HG03432 (cell line): ENCODE data around the gene ITCH.
"Not testable (repeated sequence)": the region's sequence is repeated elsewhere in the genome, so short reads cannot be mapped to it uniquely, and the experiment has no call there.

Experiments used
- ATAC-seq: cut with Tn5 transposase; IDR thresholded peaks from one replicate; pipeline ENCODE4 v1.9.1; 2021; ENCODE audit warnings: mild to moderate bottlenecking, moderate library complexity; ENCODE audit not compliant: unreplicated experiment

Gene ITCH

GRCh38 chr20:34375977-34376430 is 12.9 kb downstream of the ITCH start:
- no peak for ATAC-seq

- ATAC-seq: peak; percentile 79
Observed at GRCh38 chr20:34377072-34377847, 14.2 kb downstream of the ITCH start.

DNA sequence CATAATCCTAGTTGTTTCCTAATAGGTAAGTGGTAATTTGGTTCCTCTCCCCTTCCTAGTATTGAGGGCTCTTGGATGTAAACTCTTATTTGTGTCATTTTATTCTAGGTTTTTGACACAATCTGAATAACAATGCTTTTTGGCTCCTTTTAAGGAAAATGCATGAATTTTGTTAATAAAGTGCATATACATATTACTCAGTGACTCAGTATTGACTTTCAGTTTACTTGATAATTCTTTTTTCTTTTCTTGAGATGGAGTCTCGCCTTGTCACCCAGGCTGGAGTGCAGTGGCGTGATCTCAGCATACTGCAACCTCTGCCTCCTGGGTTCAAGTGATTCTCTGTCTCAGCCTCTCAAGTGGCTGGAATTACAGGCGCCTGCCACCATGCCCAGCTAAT is 19.1 kb downstream of the ITCH start:
- no peak for ATAC-seq

DNA sequence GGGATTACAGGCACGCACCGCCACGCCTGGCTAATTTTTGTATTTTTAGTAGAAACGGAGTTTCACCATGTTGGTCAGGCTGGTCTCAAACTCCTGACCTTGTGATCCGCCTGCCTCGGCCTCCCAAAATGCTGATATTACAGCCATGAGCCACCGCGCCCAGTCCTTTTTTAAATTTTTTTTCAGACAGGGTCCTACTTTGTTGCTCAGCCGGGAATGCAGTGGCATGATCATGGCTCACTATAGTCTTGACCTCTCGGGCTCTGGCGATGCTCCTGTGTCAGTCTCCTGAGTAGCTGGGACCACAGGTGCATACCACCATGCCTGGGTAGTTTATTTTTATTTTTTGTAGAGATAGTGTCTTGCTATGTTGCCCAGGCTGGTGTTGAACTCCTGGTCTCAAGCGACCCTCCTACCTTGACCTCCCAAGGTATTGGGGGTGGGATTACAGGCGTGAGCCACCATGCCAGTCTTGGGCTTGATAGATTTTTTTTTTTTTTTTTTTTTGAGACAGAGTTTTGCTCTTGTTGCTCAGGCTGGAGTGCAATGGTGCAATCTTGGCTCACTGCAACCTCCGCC is 19.9 kb downstream of the ITCH start:
- not testable (repeated sequence) for ATAC-seq

GRCh38 chr20:34385464-34385863 is 22.4 kb downstream of the ITCH start:
- no peak for ATAC-seq

- no peak for ATAC-seq
Observed at GRCh38 chr20:34388000-34388399, 24.9 kb downstream of the ITCH start.

DNA sequence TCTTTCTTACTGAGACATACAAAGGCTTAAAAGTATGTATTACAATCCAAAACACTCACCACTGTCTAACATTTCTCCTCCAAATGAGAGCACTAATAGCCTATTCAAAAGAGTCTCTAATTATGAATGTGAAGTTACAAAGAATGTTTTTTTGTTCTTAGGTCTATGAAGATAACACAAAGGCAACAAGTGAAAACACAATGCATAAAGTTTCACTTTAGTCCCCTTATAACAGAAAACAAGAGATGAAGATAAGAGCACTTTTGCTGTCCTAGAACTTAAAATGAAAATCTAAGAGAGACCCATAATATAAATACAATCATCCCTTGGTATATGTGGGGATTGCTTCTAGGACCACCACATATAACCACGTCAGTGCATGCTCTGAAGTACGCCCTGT is 25.6 kb downstream of the ITCH start:
- ATAC-seq: no peak

- ATAC-seq: no peak
Observed at GRCh38 chr20:34389206-34389953, 26.3 kb downstream of the ITCH start.

- no peak for ATAC-seq
Observed at GRCh38 chr20:34389954-34390555, 27.0 kb downstream of the ITCH start.

DNA sequence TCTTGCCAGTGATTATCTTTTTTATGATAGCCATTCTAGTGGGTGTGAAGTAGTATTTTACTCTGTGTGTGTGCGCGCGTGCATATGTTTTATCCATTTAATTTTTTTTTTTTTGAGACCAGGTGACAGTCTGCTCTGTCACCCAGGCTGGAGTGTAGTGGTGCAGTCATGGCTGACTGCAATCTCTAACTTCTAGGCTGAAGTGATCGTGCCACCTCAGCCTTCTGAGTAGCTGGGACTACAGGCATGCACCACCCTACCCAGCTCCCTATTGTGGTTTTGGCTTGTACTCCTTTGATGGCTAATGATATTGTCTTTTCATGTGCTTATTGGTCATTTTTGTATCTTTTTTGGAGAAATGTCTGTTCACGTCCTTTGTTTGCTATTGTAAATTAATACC is 33.3 kb downstream of the ITCH start:
- ATAC-seq: no peak

DNA sequence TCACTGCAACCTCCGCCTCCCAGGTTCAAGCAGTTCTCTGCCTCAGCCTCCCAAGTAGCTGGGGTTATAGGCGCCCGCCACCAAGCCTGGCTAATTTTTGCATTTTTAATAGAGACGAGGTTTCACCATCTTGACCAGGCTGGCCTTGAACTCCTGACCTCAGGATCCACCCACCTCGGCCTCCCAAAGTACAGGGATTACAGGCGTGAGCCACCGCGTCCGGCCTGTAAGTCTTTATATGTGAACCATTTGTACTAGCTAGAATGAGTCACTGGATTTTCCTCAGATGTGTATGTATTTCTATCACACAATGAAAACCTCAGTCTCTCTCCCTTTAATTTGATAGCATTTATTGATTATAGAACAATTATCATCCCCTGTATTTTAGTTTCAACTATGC is 34.0 kb downstream of the ITCH start:
- no peak for ATAC-seq

DNA sequence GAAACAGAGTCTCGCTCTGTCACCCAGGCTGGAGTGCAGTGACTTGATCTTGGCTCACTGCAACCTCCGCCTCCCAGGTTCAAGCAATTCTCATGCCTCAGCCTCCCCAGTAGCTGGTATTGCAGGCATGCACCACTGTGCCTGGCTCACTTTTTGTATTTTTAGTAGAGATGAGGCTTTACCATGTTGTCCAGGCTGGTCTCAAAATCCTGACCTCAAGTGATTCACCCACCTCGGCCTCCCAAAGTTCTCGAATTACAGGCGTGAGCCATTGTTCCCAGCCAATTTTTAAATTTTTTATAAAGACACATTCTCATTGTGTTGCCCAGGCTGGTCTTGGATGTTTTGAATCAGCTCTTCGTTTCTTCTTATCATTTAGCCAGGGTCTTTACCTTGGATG is 37.7 kb downstream of the ITCH start:
- not testable (repeated sequence) for ATAC-seq

- ATAC-seq: no peak
Observed at GRCh38 chr20:34401741-34402455, 38.8 kb downstream of the ITCH start.

- no peak for ATAC-seq
Observed at GRCh38 chr20:34402461-34402860, 39.4 kb downstream of the ITCH start.

DNA sequence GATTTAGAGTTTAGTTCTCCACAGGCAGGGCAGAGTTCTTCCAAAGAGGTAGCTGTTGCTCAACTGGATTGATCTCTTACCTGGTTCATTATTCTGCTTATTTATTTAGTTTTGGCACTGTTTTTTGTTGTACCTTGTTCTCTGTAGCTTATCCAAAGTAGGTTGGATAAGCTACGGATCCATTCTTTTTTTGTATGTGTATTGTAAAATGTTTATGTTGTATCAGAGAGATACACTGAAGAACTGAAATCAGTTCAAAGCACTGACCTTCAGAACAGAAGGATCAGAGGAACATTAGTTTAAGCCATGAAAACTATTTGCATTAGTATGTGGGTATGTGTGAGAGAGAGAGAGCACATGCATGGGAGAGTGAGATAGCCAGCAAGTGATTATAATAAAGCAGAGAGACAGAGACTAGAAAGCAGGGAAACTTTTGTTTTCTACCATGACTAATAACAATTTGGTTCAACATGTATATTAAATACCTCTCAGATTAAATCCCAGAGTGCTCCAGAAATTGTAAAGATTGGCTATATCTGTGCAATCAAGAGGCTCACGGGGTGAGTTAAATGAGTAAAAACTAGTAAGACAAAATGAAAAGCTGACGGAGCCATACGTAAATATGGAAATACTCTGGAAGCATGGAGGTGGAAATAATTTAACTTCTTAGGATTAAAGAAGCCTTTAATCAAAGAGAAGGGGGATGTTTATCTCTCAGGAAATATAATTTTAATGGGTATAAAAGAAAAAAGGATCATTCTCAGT is 40.2 kb downstream of the ITCH start:
- no peak for ATAC-seq

- ATAC-seq: peak; percentile 71
Observed at GRCh38 chr20:34403908-34404307, 40.8 kb downstream of the ITCH start.

DNA sequence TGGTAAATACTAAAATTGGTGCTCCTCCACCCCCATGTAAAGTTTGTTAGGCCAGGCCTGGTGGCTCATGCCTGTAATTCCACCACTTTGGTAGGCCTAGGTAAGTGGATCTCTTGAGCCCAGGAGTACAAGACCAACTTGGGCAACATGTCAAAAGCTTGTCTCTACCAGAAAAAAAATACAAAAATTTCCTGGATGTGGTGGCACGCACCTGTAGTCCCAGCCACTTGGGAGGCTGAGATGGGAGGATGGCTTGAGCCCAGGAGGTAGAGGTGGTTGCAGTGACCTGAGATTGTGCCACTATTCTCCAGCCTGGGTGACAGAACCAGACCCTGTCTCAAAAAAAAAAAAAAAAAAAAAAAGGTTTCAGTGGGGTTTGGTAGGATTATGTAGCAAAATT is 41.7 kb downstream of the ITCH start:
- ATAC-seq: no peak

- not testable (repeated sequence) for ATAC-seq
Observed at GRCh38 chr20:34405247-34405651, 42.2 kb downstream of the ITCH start.

- ATAC-seq: not testable (repeated sequence)
Observed at GRCh38 chr20:34405942-34406341, 42.9 kb downstream of the ITCH start.

GRCh38 chr20:34407962-34408474 is 44.9 kb downstream of the ITCH start:
- no peak for ATAC-seq
